ENCODE data around the gene GFOD2. TPM values are rescaled to one million over a fixed set of nuclear protein-coding genes. Genes with fewer than 3 reads are reported as not detected.
A peak's percentile ranks its signal among the peaks of the same experiment; 100 is the strongest.
"Not testable (repeated sequence)": the region's sequence is repeated elsewhere in the genome, so short reads cannot be mapped to it uniquely, and the experiment has no call there.

GFOD2 gene, protein sequence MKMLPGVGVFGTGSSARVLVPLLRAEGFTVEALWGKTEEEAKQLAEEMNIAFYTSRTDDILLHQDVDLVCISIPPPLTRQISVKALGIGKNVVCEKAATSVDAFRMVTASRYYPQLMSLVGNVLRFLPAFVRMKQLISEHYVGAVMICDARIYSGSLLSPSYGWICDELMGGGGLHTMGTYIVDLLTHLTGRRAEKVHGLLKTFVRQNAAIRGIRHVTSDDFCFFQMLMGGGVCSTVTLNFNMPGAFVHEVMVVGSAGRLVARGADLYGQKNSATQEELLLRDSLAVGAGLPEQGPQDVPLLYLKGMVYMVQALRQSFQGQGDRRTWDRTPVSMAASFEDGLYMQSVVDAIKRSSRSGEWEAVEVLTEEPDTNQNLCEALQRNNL
- 10 to 100 TPM in 2 of 3 donors, 1 to 10 TPM in 1; 8.7 to 13.3 (median 13.1) TPM for polyA plus RNA-seq

DNA sequence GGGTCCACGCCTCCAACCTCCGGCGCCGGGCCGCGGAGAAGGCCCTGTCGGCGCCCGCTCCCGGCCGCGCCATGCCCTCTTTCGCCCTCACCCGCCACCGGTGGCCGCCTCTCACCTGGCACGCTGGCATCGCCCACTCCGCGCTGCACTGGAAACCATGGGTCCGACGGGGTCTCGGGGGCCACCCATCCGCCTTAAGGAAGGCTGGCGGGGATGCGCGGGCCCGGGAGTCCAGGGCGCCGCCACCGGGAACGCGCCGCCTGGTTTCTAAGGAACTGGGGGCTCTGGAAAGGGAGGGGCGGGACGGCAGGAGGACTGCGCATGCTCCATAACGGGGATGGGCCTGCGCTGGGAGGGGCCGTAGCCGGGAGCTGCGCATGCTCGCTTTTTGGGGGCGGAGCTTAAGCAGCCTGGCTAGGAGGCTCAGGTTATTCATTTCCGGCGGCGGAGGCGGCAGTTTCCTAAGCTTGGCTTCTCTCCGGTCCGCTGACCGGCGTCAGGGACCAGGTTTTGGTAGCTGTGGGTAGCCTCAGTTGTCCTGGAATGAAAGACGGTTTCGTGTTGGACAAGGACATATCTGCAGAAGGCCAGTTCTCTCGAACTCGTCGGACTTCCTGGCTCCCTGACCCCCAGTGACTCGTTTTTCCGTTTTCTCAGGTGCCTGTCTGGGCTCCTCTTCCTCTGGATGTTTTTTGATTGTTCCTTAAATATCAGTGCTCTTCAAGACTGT is at the start of gene GFOD2:
Gene GFOD2 (minus strand): TSS at position 269 of the 730 bp plus-strand sequence. CDS start 33,601 bp downstream, outside the sequence.
- peak within 1 kb of the TSS; percentile 38 for H3K27ac ChIP-seq (ENCODE audit: low read depth, low read length)
- WGBS, 3 donors = 0% methylated on average over 59 of the region's 59 CpGs

DNA sequence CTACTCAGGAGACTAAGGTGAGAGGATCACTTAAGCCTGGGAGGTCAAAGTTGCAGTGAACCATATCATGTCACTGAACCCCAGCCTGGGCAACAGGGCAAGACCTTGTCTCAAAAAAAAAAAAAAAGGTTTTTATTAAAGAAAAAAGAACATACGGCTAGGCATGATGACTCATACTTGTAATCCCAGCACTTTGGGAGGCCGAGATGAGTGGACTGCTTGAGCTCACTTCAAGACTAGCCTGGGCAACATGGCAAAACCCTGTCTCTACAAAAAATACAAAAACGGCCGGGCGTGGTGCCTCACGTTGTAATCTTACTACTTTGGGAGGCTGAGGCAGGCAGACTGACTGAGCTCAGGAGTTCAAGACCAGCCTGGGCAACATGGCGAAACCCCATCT is 48.8 kb upstream of the GFOD2 start:
- 86 to 92% (median 87%) methylated on average over 7 of the region's 7 CpGs for WGBS, 3 donors
- H3K27ac ChIP-seq (ENCODE audit: low read depth, low read length) = no peak overlapping the region

DNA sequence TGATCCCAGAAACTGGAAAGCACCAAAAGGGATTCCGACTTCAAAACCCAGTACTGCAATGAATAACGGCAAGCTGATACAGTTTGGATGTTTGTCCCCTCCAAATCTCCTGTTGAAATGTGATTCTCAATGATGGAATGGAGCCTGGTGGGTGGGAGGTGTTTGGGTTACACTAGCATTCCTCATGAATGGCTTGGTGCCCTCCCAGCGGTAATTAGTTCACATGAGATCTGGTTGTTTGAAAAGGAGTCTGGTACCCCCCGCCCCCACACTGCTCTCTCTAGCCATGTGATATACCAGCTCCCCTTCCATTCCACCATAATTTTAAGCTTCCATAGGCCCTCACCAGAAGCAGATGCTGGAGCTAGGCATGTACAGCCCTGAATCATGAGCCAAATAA is 47.2 kb upstream of the GFOD2 start:
- no peak overlapping the region for H3K27ac ChIP-seq (ENCODE audit: low read depth, low read length)
- WGBS, 3 donors = 90 to 94% (median 93%) methylated on average over 4 of the region's 4 CpGs

DNA sequence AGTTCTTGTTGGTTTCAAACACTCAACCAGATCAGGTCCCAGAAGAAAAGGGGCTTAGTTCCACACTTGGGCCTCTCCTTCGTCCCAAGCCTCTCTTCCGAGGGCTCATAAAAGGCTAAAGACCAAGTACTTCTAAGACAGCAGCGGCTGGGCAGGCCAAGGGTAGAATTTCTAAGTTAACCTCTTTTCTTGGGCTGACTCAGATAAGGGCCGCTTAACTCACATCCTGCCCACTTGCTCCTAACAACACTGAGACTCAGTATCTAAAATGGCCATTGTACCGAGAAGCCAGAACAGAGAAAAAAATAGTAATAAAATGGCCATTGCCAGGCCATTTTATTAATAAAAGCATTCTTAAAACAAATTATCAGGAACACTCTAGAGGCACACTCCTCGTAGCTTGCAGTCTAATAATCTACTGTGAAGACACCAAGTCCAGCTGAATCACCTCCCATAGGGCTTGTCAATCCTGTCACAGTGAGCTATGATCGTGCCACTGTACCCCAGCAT is 45.1 kb upstream of the GFOD2 start:
- WGBS, 3 donors = 92 to 97% (median 96%) methylated on average over 7 of the region's 7 CpGs
- no peak overlapping the region for H3K27ac ChIP-seq (ENCODE audit: low read depth, low read length)

DNA sequence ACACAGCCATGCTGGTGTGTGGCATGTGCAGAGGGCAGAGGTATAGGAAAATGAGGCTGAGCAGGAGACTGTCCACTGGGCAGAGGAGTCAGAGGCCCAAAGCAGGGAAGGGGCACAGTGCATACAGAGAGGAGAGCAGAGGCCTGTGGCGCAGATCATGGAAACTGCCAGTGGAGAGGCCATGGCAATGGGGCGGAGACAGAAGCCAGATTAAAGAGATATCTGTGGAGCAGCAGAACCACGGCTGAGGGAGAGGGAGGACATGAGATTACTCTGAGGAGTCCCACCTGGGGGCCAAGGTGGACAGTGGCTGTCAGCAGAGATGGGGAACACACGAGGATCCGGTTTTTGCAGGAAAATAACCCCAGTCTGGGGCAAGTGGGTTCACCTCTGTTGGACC is 44.0 kb upstream of the GFOD2 start:
- 88 to 93% (median 92%) methylated on average over 5 of the region's 5 CpGs for WGBS, 3 donors

DNA sequence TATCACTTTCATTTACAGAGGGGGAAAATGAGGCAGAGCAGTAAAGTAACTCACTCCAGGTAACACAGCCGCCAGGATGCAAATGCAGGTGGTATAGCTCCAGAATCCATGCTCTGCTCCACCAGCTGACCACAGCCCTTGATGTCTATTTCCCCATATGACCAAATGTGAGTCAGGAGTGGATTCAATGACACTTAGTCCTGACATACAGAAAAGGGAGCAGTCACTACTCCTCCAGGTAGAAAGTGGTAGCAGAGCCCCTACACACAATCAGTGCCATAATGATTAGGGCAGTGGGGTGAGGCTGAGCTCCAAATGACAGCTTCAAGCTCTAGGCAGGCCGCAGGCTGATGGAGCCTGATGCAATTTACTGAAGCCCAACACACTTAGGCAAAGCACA is 43.3 kb upstream of the GFOD2 start:
- WGBS, 3 donors = 92 to 96% (median 94%) methylated on average over 2 of the region's 2 CpGs
- H3K27ac ChIP-seq (ENCODE audit: low read depth, low read length) = no peak overlapping the region

More for the DNA sequence above, 44.0 kb upstream of the GFOD2 start:
- H3K27ac ChIP-seq (ENCODE audit: low read depth, low read length) = no peak overlapping the region

DNA sequence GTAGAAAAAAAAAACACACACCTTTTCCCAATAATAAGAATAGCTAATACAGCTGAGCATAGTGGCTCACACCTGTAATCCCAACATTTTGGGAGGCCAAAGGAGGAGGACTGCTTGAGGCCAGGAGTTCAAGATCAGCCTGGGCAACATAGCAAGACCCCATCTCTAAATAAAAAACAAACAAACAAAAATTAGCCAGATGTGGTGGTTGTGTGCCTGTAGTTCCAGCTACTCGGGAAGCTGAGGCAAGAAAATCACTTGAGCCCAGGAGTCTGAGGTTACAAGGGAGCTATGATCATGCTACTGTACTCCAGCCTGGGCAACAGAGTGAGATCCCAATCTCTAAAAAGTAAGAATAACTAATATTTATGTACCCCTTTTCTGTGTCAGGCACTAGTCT is 42.8 kb upstream of the GFOD2 start:
- no peak overlapping the region for H3K27ac ChIP-seq (ENCODE audit: low read depth, low read length)
- 95 to 100% (median 96%) methylated on average over 1 of the region's 1 CpG for whole genome bisulfite sequencing, 3 donors

DNA sequence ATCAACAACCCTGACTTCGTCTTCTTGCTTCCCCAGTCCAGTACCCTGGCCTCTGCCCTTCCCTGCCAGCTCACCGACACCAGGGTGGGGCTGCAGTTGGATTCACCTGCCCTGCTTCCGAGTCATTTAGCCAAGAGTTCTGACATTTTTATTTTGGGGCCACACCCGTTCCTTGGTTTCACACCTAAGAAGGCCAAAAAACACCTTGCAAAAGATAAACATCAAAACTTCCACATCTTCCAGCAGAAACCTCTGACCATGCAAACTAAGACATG is 41.8 kb upstream of the GFOD2 start:
- 84 to 88% (median 87%) methylated on average over 4 of the region's 4 CpGs for WGBS, 3 donors
- no peak overlapping the region for H3K27ac ChIP-seq (ENCODE audit: low read depth, low read length)

DNA sequence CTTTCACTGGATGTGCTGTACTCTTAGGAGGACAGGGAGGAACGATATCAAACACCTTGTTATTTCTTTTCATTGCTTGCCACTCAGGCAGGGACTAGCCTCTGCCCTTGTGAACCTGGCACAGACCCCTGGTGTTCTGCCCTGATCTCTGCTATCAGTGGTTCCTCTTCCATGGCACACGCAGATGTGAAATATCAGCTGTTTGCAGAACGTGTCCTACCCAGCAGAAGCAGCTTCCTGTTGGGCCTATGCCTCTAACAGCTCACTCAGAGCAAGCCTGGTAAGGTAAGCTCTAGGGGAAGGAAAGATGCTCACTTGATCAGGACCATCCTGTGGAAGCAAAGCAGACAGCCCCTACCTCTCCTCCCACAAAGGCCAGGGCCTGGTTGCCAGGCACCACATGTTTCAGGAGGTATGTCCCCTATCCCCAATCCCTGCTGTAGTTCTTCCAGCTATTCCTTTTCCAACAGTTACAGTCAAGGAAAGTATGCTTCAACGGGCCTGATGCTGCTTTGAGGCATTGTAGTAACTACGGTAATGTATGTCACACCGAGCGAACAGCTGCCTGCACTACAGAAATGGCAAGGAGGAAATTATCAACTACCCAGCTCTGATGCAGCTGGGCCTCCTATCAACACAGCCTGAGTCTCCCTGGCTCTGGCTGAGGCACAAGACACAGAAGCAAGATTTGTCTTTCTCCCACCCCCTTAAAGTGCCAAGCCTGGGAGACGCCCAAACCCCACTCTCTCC is 41.3 kb upstream of the GFOD2 start:
- 60 to 70% (median 67%) methylated on average over 8 of the region's 8 CpGs for WGBS, 3 donors
- H3K27ac ChIP-seq (ENCODE audit: low read depth, low read length) = no peak overlapping the region

DNA sequence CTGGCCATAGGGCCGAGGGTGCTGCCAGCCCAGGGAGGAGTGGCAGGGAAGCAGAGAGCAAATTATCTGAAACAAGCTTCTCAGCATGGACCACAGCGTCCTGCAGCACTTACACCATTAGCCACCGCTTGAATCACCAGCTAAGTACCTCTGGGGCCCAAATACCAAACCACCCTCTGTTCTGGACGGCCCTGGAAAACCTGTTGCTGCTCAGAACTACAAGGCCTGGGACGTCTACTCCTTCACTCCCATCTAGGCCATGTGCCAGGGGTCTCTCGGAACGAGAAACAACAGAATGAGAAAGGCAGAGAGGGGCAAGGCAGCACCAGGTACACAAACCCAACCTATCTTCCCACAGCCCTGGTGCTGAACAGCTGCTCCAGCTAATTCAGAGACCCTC is 39.9 kb upstream of the GFOD2 start:
- no peak overlapping the region for H3K27ac ChIP-seq (ENCODE audit: low read depth, low read length)

DNA sequence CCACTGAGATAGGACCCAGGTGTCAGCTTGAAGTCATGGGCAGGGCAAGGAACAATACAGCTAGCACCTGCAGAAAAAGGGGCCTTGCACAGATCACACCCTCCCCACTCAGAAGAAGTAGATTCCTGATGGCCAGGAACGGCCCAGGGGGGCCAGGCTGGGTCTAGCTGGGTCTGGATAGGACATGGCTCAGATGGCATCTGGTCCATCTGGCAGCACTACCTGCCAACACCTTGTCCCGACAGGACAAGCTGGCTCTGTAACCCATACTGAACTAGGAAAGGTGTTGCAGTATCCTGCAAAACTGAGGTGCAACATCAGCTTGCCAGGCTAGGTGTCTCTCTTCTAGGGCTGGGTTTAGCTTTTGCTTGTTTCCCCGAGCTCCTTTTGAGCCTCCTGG is 38.9 kb upstream of the GFOD2 start:
- WGBS, 3 donors = 86 to 95% (median 92%) methylated on average over 3 of the region's 3 CpGs
- no peak overlapping the region for H3K27ac ChIP-seq (ENCODE audit: low read depth, low read length)

More for the DNA sequence above, 39.9 kb upstream of the GFOD2 start:
- WGBS, 3 donors = 86 to 93% (median 87%) methylated on average over 7 of the region's 7 CpGs

DNA sequence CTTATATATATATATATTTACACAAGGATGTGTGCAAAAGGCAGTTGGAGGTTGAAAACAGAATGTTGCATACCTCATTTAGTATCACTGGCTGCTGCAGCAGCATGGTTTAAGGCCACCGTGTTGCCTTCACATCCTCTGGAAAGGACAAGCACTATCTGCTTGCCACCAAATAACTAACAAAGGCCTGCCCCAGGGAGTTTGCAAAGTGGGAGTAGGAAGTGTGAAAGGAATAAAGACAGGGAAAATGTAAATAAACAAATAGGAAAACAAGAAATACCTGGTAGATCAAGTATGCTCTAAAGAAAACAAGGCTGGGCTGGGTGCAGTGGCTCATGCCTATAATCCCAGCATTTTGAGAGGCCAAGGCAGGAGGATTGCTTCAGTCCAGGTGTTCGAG is 33.5 kb upstream of the GFOD2 start:
- H3K27ac ChIP-seq (ENCODE audit: low read depth, low read length) = no peak overlapping the region
- 72 to 79% (median 76%) methylated on average over 2 of the region's 2 CpGs for WGBS, 3 donors

DNA sequence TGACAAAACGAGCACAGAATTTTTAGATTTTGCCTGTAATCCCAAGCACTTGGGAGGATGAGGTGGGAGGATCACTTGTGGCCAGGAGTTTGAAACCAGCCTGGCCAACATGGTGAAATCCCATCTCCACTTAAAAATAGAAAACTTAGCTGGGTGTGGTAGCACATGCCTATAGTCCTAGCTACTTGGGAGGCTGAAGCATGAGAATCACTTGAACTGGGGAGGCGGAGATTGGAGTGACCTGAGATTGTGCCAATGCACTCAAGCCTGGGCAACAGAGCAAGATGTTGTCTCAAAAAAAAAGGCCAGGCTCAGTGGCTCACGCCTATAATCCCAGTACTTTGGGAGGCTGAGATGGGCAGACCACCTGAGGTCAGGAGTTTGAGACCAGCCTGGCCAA is 32.2 kb upstream of the GFOD2 start:
- not testable (repeated sequence) for H3K27ac ChIP-seq (ENCODE audit: low read depth, low read length)
- WGBS, 3 donors = 95 to 99% (median 96%) methylated on average over 3 of the region's 3 CpGs

DNA sequence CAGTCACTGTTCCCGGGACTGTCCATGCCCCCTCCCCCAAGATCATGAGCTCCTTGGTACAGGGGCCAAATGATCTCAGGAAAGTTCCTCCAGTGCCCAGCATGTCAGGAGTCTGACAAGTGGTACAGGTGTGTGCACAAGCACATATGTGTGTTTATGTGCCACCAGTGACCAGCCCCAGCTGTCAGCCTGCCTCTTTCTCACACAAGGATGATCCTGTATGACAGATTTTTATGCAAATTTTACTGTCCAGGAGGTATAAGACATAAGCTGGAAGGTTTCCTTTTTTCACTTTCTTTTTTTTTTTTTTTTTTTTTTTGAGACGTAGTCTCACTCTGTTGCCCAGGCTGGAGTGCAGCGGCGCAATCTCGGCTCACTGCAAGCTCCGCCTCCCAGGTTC is 31.4 kb upstream of the GFOD2 start:
- 91 to 99% (median 93%) methylated on average over 5 to 6 of the region's 6 CpGs for WGBS, 3 donors
- no peak overlapping the region for H3K27ac ChIP-seq (ENCODE audit: low read depth, low read length)

DNA sequence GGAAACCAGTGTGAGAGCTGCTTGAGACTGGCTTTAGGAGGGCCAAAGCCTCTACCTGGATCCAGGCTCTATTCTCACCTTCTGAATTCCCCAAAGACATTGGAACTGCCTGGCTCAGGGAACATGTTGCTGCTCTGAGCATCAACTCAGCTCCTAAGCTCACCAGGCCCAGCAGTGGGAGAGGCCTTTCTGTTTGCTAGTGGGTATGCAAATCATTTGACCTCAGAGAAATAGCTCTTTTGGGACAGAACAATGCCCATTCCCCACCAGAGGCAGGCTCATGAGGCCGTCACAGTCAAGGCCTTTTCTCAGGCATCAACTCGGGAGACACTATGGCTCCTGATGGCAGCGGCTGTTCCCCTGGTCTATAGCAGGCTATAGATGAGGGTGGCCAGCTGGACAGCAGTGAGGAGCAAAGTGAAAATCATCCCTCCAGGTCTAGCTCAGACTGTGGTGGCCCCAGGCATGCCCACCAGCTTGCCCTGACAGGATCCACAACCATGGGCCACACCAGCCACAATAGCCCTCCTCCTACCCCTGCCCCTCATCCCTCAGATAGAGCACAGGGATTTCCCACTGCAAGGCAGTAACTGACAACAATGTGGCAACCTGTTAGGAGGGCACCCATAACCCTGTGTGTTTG is 30.4 kb upstream of the GFOD2 start:
- WGBS, 3 donors = 94 to 97% (median 95%) methylated on average over 3 of the region's 3 CpGs
- H3K27ac ChIP-seq (ENCODE audit: low read depth, low read length) = no peak overlapping the region

DNA sequence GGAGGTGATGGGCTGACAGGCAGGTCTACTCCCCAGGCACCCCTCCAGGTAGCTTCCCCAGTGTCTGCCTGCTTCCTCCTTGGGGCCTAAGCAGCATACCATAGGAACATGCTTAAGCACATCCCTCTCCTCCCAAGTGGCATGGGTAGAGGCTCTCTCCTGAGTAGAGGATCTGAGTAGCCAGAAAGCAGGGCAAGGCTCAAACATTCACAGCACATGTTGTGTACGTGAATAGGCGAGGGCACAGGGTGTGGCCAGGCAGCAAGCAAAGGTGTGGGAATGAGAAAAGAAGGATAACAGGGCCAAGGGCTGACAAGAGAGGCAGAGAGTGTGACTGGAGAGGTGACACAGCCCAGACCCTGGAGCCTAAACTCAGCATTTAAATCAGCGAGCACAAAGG is 29.7 kb upstream of the GFOD2 start:
- WGBS, 3 donors = 88 to 100% (median 96%) methylated on average over 3 of the region's 3 CpGs

DNA sequence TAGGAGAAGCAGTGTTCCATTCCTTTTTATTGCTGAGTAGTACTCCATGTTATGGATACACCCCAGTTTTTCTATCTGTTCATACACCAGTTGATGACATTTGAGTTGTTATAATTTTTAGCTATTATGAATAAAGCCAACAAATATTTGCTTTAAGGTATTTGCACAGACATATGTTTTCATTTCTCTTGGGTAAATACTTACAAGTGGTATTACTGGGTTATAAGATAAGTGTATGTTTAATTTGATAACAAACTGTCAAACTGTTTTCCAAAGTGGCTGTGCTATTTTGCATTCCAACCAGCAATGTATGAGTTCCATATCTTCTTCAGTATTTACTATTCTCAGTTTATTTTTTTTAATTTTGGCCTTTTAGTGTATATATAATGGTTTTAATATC is 27.7 kb upstream of the GFOD2 start:
- H3K27ac ChIP-seq (ENCODE audit: low read depth, low read length) = no peak overlapping the region

More for the DNA sequence above, 29.7 kb upstream of the GFOD2 start:
- H3K27ac ChIP-seq (ENCODE audit: low read depth, low read length) = no peak overlapping the region

DNA sequence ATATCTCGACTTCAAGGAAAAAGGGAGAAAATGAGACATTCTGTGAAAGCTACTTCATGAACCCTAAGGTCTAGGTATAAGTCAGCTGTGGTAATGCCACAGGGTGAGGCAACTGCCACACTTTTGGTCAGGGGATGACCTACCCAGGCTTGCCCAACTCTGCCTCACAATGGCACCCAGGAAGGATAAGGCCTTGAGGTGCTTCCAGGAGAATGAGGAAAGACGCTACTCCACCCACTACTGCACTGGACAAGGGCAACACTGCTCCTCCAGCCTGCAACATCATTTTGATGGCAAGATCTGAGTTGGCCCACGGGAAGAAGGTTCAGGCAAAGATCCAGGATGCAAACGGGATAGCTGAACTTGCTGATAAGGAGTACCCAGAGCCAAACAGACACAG is 22.0 kb upstream of the GFOD2 start:
- H3K27ac ChIP-seq (ENCODE audit: low read depth, low read length) = no peak overlapping the region
- WGBS, 3 donors = 68 to 82% (median 76%) methylated on average over 4 of the region's 4 CpGs

DNA sequence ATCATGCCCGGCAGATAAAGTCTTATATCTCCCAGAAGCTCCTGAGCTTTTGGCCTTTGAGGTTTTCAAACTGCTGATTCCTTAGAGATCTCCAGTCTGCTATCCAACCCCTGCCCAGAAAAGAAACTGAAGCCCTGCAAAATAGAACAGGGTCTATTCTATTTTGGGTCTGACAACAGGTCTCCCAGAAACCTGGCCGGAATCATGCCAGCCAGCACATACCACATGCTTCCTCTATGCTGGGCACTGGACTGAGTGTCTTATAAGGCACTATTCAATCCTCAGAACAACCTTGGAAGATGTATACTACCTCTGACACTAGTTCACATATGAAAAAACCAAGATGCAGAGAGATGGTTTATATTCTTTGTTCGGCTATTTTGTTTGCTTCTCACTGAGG is 21.3 kb upstream of the GFOD2 start:
- H3K27ac ChIP-seq (ENCODE audit: low read depth, low read length) = no peak overlapping the region
- 94 to 98% (median 95%) methylated on average over 3 of the region's 3 CpGs for WGBS, 3 donors

Data from adipose tissue (tissue), 3 donors.